A549 (cell line): ENCODE results near the gene SLC14A1. TPM values are rescaled to one million over a fixed set of nuclear protein-coding genes. Genes with fewer than 3 reads are reported as not detected.

Source experiments
- ATAC-seq, 2 experiments: fragments of 200-7000 bp in 1 of 2; fragments of >200 bp in 1 of 2; cut with Nextera tagmentation in 1 of 2; cut with Tn5 transposase in 1 of 2; 3 replicates each; pipeline versions ENCODE4 v1.8.0 to v1.9.1; 2018 to 2020; ENCODE audit warnings: mild to moderate bottlenecking in 1 of 2, moderate library complexity in 1 of 2
- CTCF ChIA-PET: fragments of 300-600 bp; sonication (Branson Sonifier 250); formaldehyde crosslinking; extraction: SDS; loops from one replicate; lab custom pipeline; 2021; ENCODE audit warnings: antibody characterized with exemption, inconsistent platforms; lab: Yijun Ruan, JAX
- POLR2A ChIA-PET: fragments of 350-600 bp; formaldehyde crosslinking; extraction: SDS; loops from one replicate; lab custom pipeline; 2021; ENCODE audit warnings: antibody characterized with exemption, inconsistent platforms; lab: Yijun Ruan, JAX
- DNase-seq, 2 experiments: peaks; one replicate each; pipeline versions ENCODE4 v3.0.0 to v3.0.0-alpha.2; 2011 to 2016; ENCODE audit warnings: low read depth in 1 of 2, low spot score in 1 of 2
- FAIRE-seq: peaks from 2 replicates; lab custom pipeline; 2011; peaks lifted over from hg19 to GRCh38; lab: Jason Lieb, UNC
- H3K27ac ChIP-seq, 2 experiments: fragments of >200 bp; sonication (Bioruptor Twin); formaldehyde crosslinking; 3 replicates each; pipeline ENCODE4 v1.5.1; 2016 to 2017
- H3K4me1 ChIP-seq: fragments of >200 bp; sonication (Bioruptor Twin); formaldehyde crosslinking; 3 replicates; pipeline ENCODE4 v1.6.1; 2016
- H3K4me2 ChIP-seq: fragments of >200 bp; sonication (Bioruptor Twin); formaldehyde crosslinking; 3 replicates; pipeline ENCODE4 v1.6.1; 2016
- H3K4me3 ChIP-seq: fragments of >200 bp; sonication (Bioruptor Twin); formaldehyde crosslinking; 3 replicates; pipeline ENCODE4 v1.5.1; 2016
- H3K9me3 ChIP-seq: fragments of >200 bp; sonication (Bioruptor Twin); formaldehyde crosslinking; 3 replicates; pipeline ENCODE4 v1.6.1; 2016
- BHLHE40 ChIP-seq: IDR thresholded peaks from 2 replicates; pipeline ENCODE4 v1.6.1; 2012; ENCODE audit warnings: low read depth, low read length, inconsistent platforms
- CBX2 ChIP-seq: fragments of 200-600 bp; sonication (generic); IDR thresholded peaks from 2 replicates; pipeline ENCODE4 v1.6.1; 2016; ENCODE audit warnings: low read depth, mild to moderate bottlenecking, borderline replicate concordance
- CBX8 ChIP-seq: fragments of 200-600 bp; sonication (generic); IDR thresholded peaks from 2 replicates; pipeline ENCODE4 v1.6.1; 2016
- CHD4 ChIP-seq: fragments of 200-600 bp; sonication (generic); IDR thresholded peaks from 2 replicates; pipeline ENCODE4 v1.6.1; 2016; ENCODE audit warnings: antibody characterized with exemption, mild to moderate bottlenecking, borderline replicate concordance
- EHF ChIP-seq: fragments of 250-450 bp; sonication (Bioruptor Pico); IDR thresholded peaks from 2 replicates; pipeline ENCODE4 v1.5.0; 2020; ENCODE audit warnings: mild to moderate bottlenecking
- ESRRA ChIP-seq: fragments of 150-350 bp; IDR thresholded peaks from 2 replicates; pipeline ENCODE4 v1.6.1; 2014; ENCODE audit warnings: mild to moderate bottlenecking, low read length, borderline replicate concordance
- FOSB ChIP-seq: fragments of 250-450 bp; sonication (Bioruptor Pico); IDR thresholded peaks from 2 replicates; pipeline ENCODE4 v1.5.0; 2020; ENCODE audit warnings: mild to moderate bottlenecking, moderate library complexity
- FOSL2 ChIP-seq, 2 experiments: fragments of 450-650 bp in 1 of 2; fragments of >200 bp in 1 of 2; sonication (Bioruptor Twin) in 1 of 2; formaldehyde crosslinking; IDR thresholded peaks; 2 replicates each; pipeline versions ENCODE4 v1.5.0 to v1.6.1; 2016 to 2020; ENCODE audit warnings: mild to moderate bottlenecking in 1 of 2, moderate library complexity in 1 of 2
- FOXS1 ChIP-seq: fragments of 250-450 bp; sonication (Bioruptor Pico); IDR thresholded peaks from 2 replicates; pipeline ENCODE4 v1.5.0; 2020; ENCODE audit warnings: mild to moderate bottlenecking, moderate library complexity
- GATA3 ChIP-seq: IDR thresholded peaks from 2 replicates; pipeline ENCODE4 v1.6.1; 2012; ENCODE audit warnings: borderline replicate concordance
- HDAC2 ChIP-seq: fragments of 200-600 bp; sonication (generic); IDR thresholded peaks from 2 replicates; pipeline ENCODE4 v1.6.1; 2016
- HOXB13 ChIP-seq: fragments of 250-450 bp; sonication (Bioruptor Pico); IDR thresholded peaks from 2 replicates; pipeline ENCODE4 v1.5.0; 2020; ENCODE audit warnings: low read depth, mild to moderate bottlenecking, moderate library complexity
- HOXB5 ChIP-seq: fragments of 250-450 bp; sonication (Bioruptor Pico); IDR thresholded peaks from 2 replicates; pipeline ENCODE4 v1.5.0; 2020; ENCODE audit warnings: mild to moderate bottlenecking, moderate library complexity
- MAFK ChIP-seq: fragments of 450-650 bp; IDR thresholded peaks from 2 replicates; pipeline ENCODE4 v1.6.1; 2014; ENCODE audit not compliant: partially characterized antibody
- NFE2L2 ChIP-seq: fragments of 150-350 bp; conservative IDR thresholded peaks from 2 replicates; pipeline ENCODE4 v1.6.1; 2014; ENCODE audit warnings: low read length
- NPAS2 ChIP-seq: fragments of 250-450 bp; sonication (Bioruptor Pico); IDR thresholded peaks from 2 replicates; pipeline ENCODE4 v1.8.0; 2022; ENCODE audit warnings: mild to moderate bottlenecking, moderate library complexity, borderline replicate concordance
- PHF8 ChIP-seq: fragments of 200-600 bp; sonication (generic); IDR thresholded peaks from 2 replicates; pipeline ENCODE4 v1.6.1; 2016; ENCODE audit warnings: low read depth, mild to moderate bottlenecking, antibody characterized with exemption, moderate library complexity, borderline replicate concordance
- POLR2A ChIP-seq: IDR thresholded peaks from 2 replicates; pipeline ENCODE4 v1.6.1; 2012; ENCODE audit warnings: mild to moderate bottlenecking, low read length
- POLR2AphosphoS2 ChIP-seq: conservative IDR thresholded peaks from 2 replicates; pipeline ENCODE4 v1.6.1; 2012; ENCODE audit warnings: low read length, improper control_type of control experiment, inconsistent platforms
- RAD21 ChIP-seq, 2 experiments: fragments of >200 bp in 1 of 2; sonication (Bioruptor Twin) in 1 of 2; formaldehyde crosslinking in 1 of 2; IDR thresholded peaks in 1 of 2; conservative IDR thresholded peaks in 1 of 2; 2 replicates in 1 of 2; 3 replicates in 1 of 2; pipeline ENCODE4 v1.6.1; 2012 to 2018; ENCODE audit warnings: inconsistent platforms in 1 of 2
- RARB ChIP-seq: fragments of 250-450 bp; sonication (Bioruptor Pico); IDR thresholded peaks from 2 replicates; pipeline ENCODE4 v1.8.0; 2021; ENCODE audit warnings: mild to moderate bottlenecking, moderate library complexity
- RCOR1 ChIP-seq: fragments of 150-350 bp; IDR thresholded peaks from 2 replicates; pipeline ENCODE4 v1.6.1; 2014; ENCODE audit warnings: antibody characterized with exemption, low read length, low read depth
- RNF2 ChIP-seq: fragments of 200-600 bp; sonication (generic); IDR thresholded peaks from 2 replicates; pipeline ENCODE4 v1.6.1; 2016; ENCODE audit warnings: low read depth, mild to moderate bottlenecking, antibody characterized with exemption, moderate library complexity, borderline replicate concordance
- TFCP2L1 ChIP-seq: fragments of 250-450 bp; sonication (Bioruptor Pico); IDR thresholded peaks from 2 replicates; pipeline ENCODE4 v1.5.0; 2021; ENCODE audit warnings: mild to moderate bottlenecking
- ZC3H11A ChIP-seq: fragments of 450-650 bp; IDR thresholded peaks from 2 replicates; pipeline ENCODE4 v1.6.1; 2014; ENCODE audit warnings: antibody characterized with exemption, mild to moderate bottlenecking
- ZNF302 ChIP-seq: fragments of 250-450 bp; sonication (Bioruptor Pico); IDR thresholded peaks from 2 replicates; pipeline ENCODE4 v1.9.0; 2021; ENCODE audit warnings: inconsistent platforms, mild to moderate bottlenecking, moderate library complexity
- WGBS: methylation state at CpG from one replicate; pipeline ENCODE4 v1.1.6; 2017; ENCODE audit errors: missing lambda C conversion rate; 5-methylcytosine and 5-hydroxymethylcytosine counted together
- polyA plus RNA-seq, 4 experiments: library from polyadenylated mRNA; depleted of rRNA in 3 of 4; stranded (reverse); fragments of >200 nt; fragmentation: RNase III in 1 of 4; extraction: RNeasy Plus Mini Kit Qiagen cat#74134 plus additional on column Dnase treatment in 1 of 4; gene quantifications; 2 replicates in 3 of 4; 3 replicates in 1 of 4; pipeline ENCODE4 v1.2.3, GENCODE V29; 2011 to 2017
- TF ChIP-seq, protein P1 (sequence below): fragments of 150-350 bp; IDR thresholded peaks from 2 replicates; pipeline ENCODE4 v1.6.1; 2014; ENCODE audit warnings: low read depth, mild to moderate bottlenecking, low read length
- TF ChIP-seq, protein P2 (sequence below): IDR thresholded peaks from 2 replicates; pipeline ENCODE4 v1.6.1; 2012
- TF ChIP-seq, protein P3 (sequence below): fragments of 450-650 bp; IDR thresholded peaks from 2 replicates; pipeline ENCODE4 v1.6.1; 2014; ENCODE audit warnings: antibody characterized with exemption
- TF ChIP-seq, protein P4 (sequence below): IDR thresholded peaks from 2 replicates; pipeline ENCODE4 v1.6.1; 2012

Gene SLC14A1
- polyA plus RNA-seq, 2 of the 4 experiments (the other 2 are of a cell fraction) = 0.23 TPM; not detected in 1

DNA sequence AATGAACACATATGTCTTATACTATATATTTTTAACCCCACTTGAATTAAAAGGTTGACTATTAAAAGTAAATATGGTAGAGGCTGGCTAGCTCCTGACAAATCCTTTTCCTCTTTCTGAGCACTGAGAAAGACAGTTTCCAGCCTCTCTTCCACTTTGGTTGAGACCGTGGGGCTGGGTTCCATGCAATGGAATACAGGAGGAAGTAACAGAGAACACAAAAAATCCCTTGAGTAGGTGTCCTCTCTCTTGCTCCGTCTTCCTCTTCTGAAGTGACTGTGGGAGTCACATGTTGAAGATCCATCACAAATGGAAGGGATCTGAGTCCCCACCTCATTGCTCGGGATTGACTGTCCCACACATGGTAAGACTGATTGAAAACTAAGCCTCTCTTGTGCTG lies 64.9 kb downstream of the SLC14A1 start:
- FAIRE-seq = no peak
- CTCF ChIA-PET = interaction anchor here (0.9 kb wide), 1 partner anchor 12 kb away, joined by 3 read pairs; no protein-coding TSS in a partner anchor
- WGBS = 97% methylated on average over 3 of the region's 3 CpGs

DNA sequence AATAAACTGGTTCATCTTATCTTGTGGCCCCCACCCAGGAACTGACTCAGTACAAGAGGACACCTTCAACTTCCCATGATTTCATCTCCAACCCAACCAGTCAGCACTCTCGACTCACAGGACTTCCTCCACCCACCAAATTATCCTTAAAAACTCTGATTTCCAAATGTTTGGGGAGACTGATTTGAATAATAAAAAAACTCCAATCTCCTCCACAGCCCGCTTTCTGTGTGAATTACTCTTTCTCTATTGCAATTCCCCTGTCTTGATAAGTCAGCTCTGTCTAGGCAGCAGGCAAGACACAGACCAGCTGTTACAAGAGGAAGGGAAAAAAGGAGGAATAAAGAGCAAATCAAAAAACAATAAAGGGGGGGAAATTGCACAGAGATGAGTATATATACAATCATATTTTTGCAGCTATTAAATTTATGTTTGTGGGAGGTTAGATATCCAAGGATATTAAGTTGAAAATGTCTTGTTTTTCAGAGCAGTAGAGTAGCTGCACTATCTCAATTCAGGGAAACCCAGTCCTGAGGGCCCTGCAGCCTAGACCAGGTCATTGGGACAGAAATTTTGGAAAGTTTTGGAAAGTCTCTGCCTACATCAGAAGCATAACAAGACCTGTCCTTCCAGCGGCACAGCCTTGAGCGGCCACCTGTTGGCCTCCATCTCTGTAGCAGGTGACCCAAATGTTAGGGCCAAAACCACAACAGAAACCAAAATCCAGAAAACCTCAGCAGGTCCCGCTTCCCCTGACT lies 68.7 kb downstream of the SLC14A1 start:
- Histone ChIP-seq H3K4me1 (peaks cover 15% of the 10 kb centered on the region), H3K9me3 (no peaks in the 10 kb centered on the region)
- TF ChIP-seq, protein P1, sequence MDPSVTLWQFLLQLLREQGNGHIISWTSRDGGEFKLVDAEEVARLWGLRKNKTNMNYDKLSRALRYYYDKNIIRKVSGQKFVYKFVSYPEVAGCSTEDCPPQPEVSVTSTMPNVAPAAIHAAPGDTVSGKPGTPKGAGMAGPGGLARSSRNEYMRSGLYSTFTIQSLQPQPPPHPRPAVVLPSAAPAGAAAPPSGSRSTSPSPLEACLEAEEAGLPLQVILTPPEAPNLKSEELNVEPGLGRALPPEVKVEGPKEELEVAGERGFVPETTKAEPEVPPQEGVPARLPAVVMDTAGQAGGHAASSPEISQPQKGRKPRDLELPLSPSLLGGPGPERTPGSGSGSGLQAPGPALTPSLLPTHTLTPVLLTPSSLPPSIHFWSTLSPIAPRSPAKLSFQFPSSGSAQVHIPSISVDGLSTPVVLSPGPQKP = no peak
- TF ChIP-seq ZNF302 (CRISPR knock-in tag) (no peak), TFCP2L1 (CRISPR knock-in tag) (no peak), FOXS1 (CRISPR knock-in tag) (no peak), POLR2A (no peak), BHLHE40 (no peak), ZC3H11A (no peak), NFE2L2 (no peak), RARB (CRISPR knock-in tag) (no peak), CBX2 (no peak), RCOR1 (no peak), FOSB (no peak), RNF2 (no peak), MAFK (no peak), FOSL2 (IDR thresholded peaks at IDR 0.05) (no peak), FOSL2 (CRISPR knock-in tag; IDR thresholded peaks at IDR 0.05) (no peak), RAD21 (conservative IDR thresholded peaks at IDR 0.05 in 1 of 2, IDR thresholded peaks at IDR 0.05 in 1 of 2) (no peak), HOXB13 (CRISPR knock-in tag) (no peak), CHD4 (no peak)
- TF ChIP-seq, protein P2, sequence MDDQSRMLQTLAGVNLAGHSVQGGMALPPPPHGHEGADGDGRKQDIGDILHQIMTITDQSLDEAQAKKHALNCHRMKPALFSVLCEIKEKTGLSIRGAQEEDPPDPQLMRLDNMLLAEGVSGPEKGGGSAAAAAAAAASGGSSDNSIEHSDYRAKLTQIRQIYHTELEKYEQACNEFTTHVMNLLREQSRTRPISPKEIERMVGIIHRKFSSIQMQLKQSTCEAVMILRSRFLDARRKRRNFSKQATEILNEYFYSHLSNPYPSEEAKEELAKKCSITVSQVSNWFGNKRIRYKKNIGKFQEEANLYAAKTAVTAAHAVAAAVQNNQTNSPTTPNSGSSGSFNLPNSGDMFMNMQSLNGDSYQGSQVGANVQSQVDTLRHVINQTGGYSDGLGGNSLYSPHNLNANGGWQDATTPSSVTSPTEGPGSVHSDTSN = no peak
- TF ChIP-seq, protein P3, sequence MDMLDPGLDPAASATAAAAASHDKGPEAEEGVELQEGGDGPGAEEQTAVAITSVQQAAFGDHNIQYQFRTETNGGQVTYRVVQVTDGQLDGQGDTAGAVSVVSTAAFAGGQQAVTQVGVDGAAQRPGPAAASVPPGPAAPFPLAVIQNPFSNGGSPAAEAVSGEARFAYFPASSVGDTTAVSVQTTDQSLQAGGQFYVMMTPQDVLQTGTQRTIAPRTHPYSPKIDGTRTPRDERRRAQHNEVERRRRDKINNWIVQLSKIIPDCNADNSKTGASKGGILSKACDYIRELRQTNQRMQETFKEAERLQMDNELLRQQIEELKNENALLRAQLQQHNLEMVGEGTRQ = no peak
- TF ChIP-seq, all 56 proteins: peak for 0
- FAIRE-seq (no peak), DNase-seq (no peak), ATAC-seq (peak; percentile 61 to 63; a peak in 5 of 6 replicates)
- Histone ChIP-seq H3K27ac (peak overlapping the region; percentile 71 to 83), H3K4me2 (peak overlapping the region; percentile 76), H3K4me3 (no peak overlapping the region)
- POLR2A ChIA-PET = no interaction called here
- 78% methylated on average over 5 of the region's 5 CpGs for WGBS
- CTCF ChIA-PET = interaction anchor here (1.8 kb wide), 1 partner anchor 15 kb away, joined by 5 read pairs; no protein-coding TSS in a partner anchor

More for the DNA sequence above, 64.9 kb downstream of the SLC14A1 start:
- POLR2A ChIA-PET = no interaction called here
- H3K4me3 ChIP-seq = no peak overlapping the region
- TF ChIP-seq NFE2L2 (no peak), ZC3H11A (no peak), CHD4 (no peak), POLR2AphosphoS2 (no peak), ESRRA (no peak), PHF8 (no peak), POLR2A (no peak), FOSL2 (IDR thresholded peaks at IDR 0.05) (no peak), FOSL2 (CRISPR knock-in tag; IDR thresholded peaks at IDR 0.05) (no peak), EHF (CRISPR knock-in tag) (no peak), HOXB5 (CRISPR knock-in tag) (no peak), HDAC2 (no peak), GATA3 (no peak), FOSB (no peak), NPAS2 (CRISPR knock-in tag) (no peak), CBX8 (no peak), FOXS1 (CRISPR knock-in tag) (no peak)
- TF ChIP-seq, protein P4, sequence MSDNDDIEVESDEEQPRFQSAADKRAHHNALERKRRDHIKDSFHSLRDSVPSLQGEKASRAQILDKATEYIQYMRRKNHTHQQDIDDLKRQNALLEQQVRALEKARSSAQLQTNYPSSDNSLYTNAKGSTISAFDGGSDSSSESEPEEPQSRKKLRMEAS = no peak
- no peaks in the 10 kb centered on the region for H3K9me3 ChIP-seq
- no peak overlapping the region for H3K4me2 ChIP-seq
- DNase-seq = no peak
- no peak for ATAC-seq
- no peak overlapping the region for H3K27ac ChIP-seq
- H3K4me1 ChIP-seq = peaks cover 14% of the 10 kb centered on the region
